Tibial artery (tissue), 4 donors: ENCODE results near the gene KCTD16.

Experiments used
- DNase-seq, 2 donors: peaks; one replicate each; pipeline ENCODE4 v3.0.0-alpha.2; 2019
- H3K27ac ChIP-seq, 2 donors: fragments of 200-600 bp; sonication (generic) in 1 of 2; 1 replicate in 1 of 2; 2 replicates in 1 of 2; pipeline ENCODE4 v1.5.1; 2018 to 2019; ENCODE audit warnings: mild to moderate bottlenecking in 1 of 2
- H3K27me3 ChIP-seq, 2 donors: fragments of 200-600 bp; sonication (generic) in 1 of 2; one replicate each; pipeline versions ENCODE4 v1.5.1 to v1.6.0; 2016 to 2019
- H3K36me3 ChIP-seq, 3 donors: fragments of 200-600 bp; sonication (generic) in 2 of 3; one replicate each; pipeline ENCODE4 v1.5.1; 2016 to 2019; ENCODE audit warnings: mild to moderate bottlenecking in 2 of 3
- H3K4me1 ChIP-seq, 4 donors: fragments of 200-600 bp; sonication (generic) in 2 of 4; 1 replicate in 3 of 4; 2 replicates in 1 of 4; pipeline ENCODE4 v1.5.1; 2016 to 2019
- H3K4me3 ChIP-seq, 2 donors: fragments of 200-600 bp; sonication (generic) in 1 of 2; 1 replicate in 1 of 2; 2 replicates in 1 of 2; pipeline ENCODE4 v1.5.1; 2018 to 2019; ENCODE audit warnings: mild to moderate bottlenecking in 2 of 2
- H3K9me3 ChIP-seq, 3 donors: fragments of 200-600 bp; sonication (generic) in 1 of 3; one replicate each; pipeline ENCODE4 v1.5.1; 2016 to 2019
- intact Hi-C: fragments of 100-400 bp; cut with DNase I; formaldehyde crosslinking; loops from one replicate; pipeline ENCODE4 v1.15.0; 2023; ENCODE audit warnings: low total_unique reads
- TF ChIP-seq, protein P1 (sequence below), 2 experiments: fragments of 200-600 bp in 1 of 2; fragments of 450-650 bp in 1 of 2; IDR thresholded peaks; one replicate each; pipeline ENCODE4 v1.5.1; 2017 to 2019; ENCODE audit warnings: antibody characterized with exemption in 2 of 2, mild to moderate bottlenecking in 1 of 2, moderate library complexity in 1 of 2

Gene KCTD16

DNA sequence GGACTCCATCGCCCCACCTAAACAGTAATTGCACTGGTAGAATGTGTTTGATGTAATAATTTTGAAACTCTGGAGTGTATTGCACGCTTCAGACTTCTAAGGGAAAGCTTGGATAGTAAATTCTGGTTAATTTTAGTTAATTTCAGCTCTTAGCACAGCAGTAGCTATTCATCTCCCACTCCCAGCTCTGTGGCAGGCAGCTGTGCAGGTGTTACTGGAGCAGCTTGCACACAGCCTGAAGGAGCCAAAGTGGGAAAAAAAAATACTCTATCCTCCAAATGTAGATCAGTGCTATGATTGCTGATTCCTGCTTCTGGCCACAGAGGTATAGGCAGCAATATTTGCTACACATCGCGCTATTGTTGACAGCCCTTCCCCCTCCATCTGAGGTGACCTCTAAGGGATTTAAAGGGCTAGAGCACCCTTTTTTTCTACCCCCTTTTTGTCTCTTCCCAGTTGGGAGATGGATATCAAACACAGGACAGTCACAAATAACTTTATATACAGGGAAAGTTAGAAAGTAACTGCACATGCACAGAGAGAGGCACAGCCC, 97.4 kb downstream of the KCTD16 start:
- intact Hi-C loops: no loop called here
- no peaks in the 10 kb centered on the region for H3K27me3 ChIP-seq
- H3K27ac ChIP-seq: no peak overlapping the region
- DNase-seq: no peak
- H3K36me3 ChIP-seq: no peaks in the 10 kb centered on the region
- H3K9me3 ChIP-seq: no peaks in the 10 kb centered on the region
- TF ChIP-seq, protein P1, sequence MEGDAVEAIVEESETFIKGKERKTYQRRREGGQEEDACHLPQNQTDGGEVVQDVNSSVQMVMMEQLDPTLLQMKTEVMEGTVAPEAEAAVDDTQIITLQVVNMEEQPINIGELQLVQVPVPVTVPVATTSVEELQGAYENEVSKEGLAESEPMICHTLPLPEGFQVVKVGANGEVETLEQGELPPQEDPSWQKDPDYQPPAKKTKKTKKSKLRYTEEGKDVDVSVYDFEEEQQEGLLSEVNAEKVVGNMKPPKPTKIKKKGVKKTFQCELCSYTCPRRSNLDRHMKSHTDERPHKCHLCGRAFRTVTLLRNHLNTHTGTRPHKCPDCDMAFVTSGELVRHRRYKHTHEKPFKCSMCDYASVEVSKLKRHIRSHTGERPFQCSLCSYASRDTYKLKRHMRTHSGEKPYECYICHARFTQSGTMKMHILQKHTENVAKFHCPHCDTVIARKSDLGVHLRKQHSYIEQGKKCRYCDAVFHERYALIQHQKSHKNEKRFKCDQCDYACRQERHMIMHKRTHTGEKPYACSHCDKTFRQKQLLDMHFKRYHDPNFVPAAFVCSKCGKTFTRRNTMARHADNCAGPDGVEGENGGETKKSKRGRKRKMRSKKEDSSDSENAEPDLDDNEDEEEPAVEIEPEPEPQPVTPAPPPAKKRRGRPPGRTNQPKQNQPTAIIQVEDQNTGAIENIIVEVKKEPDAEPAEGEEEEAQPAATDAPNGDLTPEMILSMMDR (IDR thresholded peaks at IDR 0.05): no peak
- no peaks in the 10 kb centered on the region for H3K4me1 ChIP-seq
- H3K4me3 ChIP-seq: no peak overlapping the region

- no peaks in the 10 kb centered on the region for H3K4me1 ChIP-seq
- intact Hi-C loops: no loop called here
These were observed 102.8 kb downstream of the KCTD16 start for GRCh38 chr5:144273232-144274027.

GRCh38 chr5:144275329-144275728, 104.7 kb downstream of the KCTD16 start:
- no peaks in the 10 kb centered on the region for H3K27me3 ChIP-seq
- intact Hi-C loops: no loop called here
- H3K36me3 ChIP-seq: no peaks in the 10 kb centered on the region
- H3K9me3 ChIP-seq: no peaks in the 10 kb centered on the region
- H3K27ac ChIP-seq: no peak overlapping the region
- TF ChIP-seq, protein P1 (IDR thresholded peaks at IDR 0.05): no peak
- H3K4me1 ChIP-seq: no peaks in the 10 kb centered on the region
- no peak for DNase-seq
- H3K4me3 ChIP-seq: no peak overlapping the region

More at GRCh38 chr5:144273232-144274027, 102.8 kb downstream of the KCTD16 start:
- no peak for DNase-seq
- Histone ChIP-seq H3K4me3 (no peak overlapping the region), H3K36me3 (no peaks in the 10 kb centered on the region), H3K27me3 (no peaks in the 10 kb centered on the region), H3K27ac (no peak overlapping the region), H3K9me3 (no peaks in the 10 kb centered on the region)
- TF ChIP-seq, protein P1 (IDR thresholded peaks at IDR 0.05): no peak

DNA sequence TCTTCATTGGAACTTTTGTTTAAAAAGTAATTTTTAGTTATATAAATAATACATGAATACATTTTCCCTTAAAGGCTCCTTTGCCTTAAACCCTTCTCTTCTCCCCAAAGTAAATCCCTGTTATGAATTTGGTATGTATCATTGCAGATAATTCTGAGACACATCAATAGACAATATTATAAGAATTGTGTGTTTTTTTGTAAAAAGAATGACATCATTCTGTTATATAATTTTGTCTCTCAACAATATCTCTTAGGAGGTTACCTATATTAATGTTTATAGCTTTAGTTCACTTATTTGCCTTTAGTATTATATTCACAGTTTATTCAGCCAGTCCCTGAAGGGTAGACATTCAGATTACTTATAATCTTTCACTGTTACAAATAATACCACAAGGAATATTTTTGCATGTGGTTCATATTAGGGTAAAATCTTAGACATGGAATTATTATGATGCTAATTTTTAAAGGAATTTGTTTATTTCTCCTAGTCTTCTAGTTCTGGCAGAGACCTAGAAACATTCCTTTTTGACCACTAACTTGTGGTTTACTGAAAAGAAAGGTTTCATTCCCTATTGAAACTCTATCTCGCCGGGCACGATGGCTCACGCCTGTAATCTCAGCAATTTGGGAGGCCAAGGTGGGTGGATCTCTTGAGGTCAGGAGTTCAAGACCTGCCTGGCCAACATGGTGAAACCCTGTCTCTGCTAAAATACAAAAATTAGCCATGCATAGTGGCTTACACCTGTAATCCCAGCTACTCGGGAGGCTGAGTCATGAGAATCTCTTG, 105.6 kb downstream of the KCTD16 start:
- Histone ChIP-seq H3K4me3 (no peak overlapping the region), H3K27ac (no peak overlapping the region), H3K9me3 (no peaks in the 10 kb centered on the region), H3K4me1 (no peaks in the 10 kb centered on the region), H3K27me3 (no peaks in the 10 kb centered on the region), H3K36me3 (no peaks in the 10 kb centered on the region)
- TF ChIP-seq, protein P1 (IDR thresholded peaks at IDR 0.05): no peak
- intact Hi-C loops: no loop called here
- no peak for DNase-seq

- H3K27ac ChIP-seq: no peak overlapping the region
- H3K4me1 ChIP-seq: peaks cover 0 to 9% (median 0%) of the 10 kb centered on the region in 4 donors
- no peaks in the 10 kb centered on the region for H3K36me3 ChIP-seq
- TF ChIP-seq, protein P1 (IDR thresholded peaks at IDR 0.05): no peak
- H3K27me3 ChIP-seq: no peaks in the 10 kb centered on the region
- DNase-seq: no peak
- intact Hi-C loops: no loop called here
- H3K4me3 ChIP-seq: no peak overlapping the region
- no peaks in the 10 kb centered on the region for H3K9me3 ChIP-seq
These were observed 111.1 kb downstream of the KCTD16 start for GRCh38 chr5:144281784-144282183.
